Brain microvascular endothelial cell (primary cell): Measurements from ENCODE around the gene MSLN.

Source experiments
- DNase-seq: peaks from one replicate; pipeline ENCODE4 v3.0.0-alpha.2; 2020
- H3K27ac ChIP-seq: fragments of 250-450 bp; sonication (Bioruptor Pico); 2 replicates; pipeline ENCODE4 v1.5.1; 2020; ENCODE audit warnings: mild to moderate bottlenecking, moderate library complexity
- H3K27me3 ChIP-seq: fragments of 250-450 bp; sonication (Bioruptor Pico); replicated peaks from 2 replicates; pipeline ENCODE4 v1.5.1; 2020; ENCODE audit warnings: mild to moderate bottlenecking
- H3K36me3 ChIP-seq: fragments of 250-450 bp; sonication (Bioruptor Pico); replicated peaks from 2 replicates; pipeline ENCODE4 v1.5.1; 2020; ENCODE audit warnings: mild to moderate bottlenecking
- H3K4me3 ChIP-seq: 2 replicates; pipeline ENCODE4 v1.5.1; 2011; ENCODE audit warnings: low read depth, mild to moderate bottlenecking, control low read depth, low read length, moderate library complexity
- in situ Hi-C: cut with HindIII; loops from 2 replicates; pipeline ENCODE4 v1.10.0; 2017; ENCODE audit warnings: low sequenced_read_pairs, low pct_ligation_motif_present
- TF ChIP-seq, protein P1 (sequence below): IDR thresholded peaks from 2 replicates; pipeline ENCODE4 v1.5.1; 2011; ENCODE audit warnings: low read depth, mild to moderate bottlenecking, moderate library complexity, low read length, control low read depth, inconsistent platforms; ENCODE audit errors: missing control alignments

Gene MSLN

DNA sequence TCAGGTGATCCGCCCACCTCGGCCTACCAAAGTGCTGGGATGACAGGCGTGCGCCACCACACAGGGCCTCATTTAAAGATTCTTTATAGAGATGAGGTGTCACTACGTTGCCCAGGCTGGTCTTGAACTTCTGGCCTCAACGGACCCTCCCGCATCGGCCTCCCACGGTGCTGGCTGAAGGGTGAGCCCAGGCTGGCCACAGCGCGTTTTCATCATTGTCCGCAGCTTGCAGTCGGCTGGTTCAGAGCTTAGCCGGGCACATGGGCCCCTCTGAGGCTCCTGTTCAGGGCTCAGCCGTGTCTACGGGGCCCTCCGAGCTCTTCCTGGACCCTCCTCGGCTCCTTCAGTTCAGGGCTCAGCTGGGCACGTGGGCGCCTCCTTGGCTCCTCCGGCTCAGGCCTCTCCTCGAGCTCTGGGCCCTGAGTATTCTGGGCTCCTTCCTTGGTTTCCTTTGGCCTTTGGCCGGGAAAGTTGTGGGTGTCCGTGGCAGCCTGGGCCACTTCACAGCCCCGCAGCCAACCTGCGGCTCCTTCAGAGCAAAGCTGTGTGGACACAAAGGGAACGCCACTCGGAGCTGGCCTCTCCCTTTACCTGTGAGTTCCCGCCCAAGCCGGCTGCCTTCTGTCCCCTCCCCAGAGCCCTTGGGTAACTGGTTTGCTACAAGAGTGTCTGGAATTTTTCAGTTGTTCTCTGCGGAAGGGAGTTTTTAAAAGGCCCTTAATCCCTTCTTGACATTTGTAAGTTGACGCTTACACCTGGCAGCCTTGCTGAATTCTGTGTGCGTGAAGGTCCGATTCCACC is 1.2 kb upstream of the MSLN start:
- Histone ChIP-seq H3K4me3 (no peak overlapping the region), H3K27ac (no peak overlapping the region), H3K27me3 (no peaks in the 10 kb centered on the region), H3K36me3 (no peaks in the 10 kb centered on the region)
- TF ChIP-seq, protein P1, sequence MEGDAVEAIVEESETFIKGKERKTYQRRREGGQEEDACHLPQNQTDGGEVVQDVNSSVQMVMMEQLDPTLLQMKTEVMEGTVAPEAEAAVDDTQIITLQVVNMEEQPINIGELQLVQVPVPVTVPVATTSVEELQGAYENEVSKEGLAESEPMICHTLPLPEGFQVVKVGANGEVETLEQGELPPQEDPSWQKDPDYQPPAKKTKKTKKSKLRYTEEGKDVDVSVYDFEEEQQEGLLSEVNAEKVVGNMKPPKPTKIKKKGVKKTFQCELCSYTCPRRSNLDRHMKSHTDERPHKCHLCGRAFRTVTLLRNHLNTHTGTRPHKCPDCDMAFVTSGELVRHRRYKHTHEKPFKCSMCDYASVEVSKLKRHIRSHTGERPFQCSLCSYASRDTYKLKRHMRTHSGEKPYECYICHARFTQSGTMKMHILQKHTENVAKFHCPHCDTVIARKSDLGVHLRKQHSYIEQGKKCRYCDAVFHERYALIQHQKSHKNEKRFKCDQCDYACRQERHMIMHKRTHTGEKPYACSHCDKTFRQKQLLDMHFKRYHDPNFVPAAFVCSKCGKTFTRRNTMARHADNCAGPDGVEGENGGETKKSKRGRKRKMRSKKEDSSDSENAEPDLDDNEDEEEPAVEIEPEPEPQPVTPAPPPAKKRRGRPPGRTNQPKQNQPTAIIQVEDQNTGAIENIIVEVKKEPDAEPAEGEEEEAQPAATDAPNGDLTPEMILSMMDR, result no peak
- DNase-seq, result no peak
- in situ Hi-C loops, result no loop called here

DNA sequence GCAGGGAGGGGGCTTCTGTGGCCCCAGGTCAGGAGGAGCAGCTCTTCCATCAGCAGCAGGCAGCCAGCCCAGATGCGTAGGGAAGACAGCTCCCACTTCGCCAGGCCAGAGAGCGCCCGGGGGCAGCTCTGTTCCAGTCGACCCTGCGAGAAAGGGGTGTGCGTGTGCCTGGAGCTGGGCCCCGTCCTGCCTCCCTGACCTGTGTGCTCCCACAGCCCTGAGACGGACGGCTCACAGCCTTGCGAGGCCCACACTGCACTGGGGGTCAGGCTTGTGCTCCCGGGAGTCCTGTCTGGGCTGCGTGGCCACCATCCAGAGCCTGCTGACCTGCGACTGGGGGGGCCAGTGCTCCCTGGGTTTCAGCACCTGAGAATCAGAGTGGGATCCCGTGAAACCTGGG is 469 bp upstream of the MSLN start:
- Histone ChIP-seq H3K4me3 (no peak overlapping the region), H3K36me3 (no peaks in the 10 kb centered on the region), H3K27me3 (no peaks in the 10 kb centered on the region), H3K27ac (no peak overlapping the region)
- no peak for DNase-seq
- TF ChIP-seq, protein P1, result no peak
- in situ Hi-C loops, result no loop called here

DNA sequence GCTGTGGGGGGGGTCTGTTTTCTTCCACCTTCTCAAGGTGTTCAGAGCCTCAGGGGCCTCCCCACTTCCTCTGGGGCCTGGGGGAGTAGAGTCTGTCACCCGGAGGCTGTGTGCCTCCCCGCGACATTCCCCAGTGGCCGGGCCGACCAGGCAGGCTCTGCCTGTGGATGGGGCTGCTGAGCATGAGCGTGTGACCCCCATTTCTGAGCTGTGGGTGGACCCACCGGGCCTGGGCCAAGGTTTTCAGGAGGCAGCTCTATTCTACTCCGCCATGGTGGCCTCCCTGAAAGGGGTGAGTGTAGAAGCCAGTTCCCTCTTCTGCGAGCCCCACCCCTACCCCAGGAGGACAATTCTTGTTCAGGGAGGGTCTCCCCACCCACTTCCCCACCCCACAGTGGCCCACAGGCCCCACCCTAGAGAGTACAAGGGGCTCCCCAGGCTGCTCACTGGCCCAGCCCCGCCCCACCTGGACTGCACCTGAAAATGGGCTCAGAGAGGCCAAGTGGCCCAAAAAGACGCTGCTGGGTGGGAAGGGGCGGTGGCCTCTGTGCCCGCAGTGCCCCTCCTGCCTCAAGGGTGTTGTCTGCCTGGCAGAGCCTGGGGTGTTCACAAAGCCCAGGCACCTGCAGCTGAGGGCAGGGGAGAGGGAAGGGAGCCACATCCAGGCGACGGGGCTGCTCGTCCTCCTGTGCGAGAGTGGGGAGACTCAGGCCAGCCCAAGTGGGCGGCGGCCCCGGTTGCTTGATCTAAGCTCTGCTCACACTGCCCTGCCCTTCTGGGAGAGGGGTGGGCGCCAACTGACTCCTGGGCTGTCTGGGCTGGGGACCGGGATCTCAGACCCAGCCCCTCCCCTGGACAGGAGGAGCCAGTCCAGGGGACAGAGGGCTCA is 1.3 kb downstream of the MSLN start:
- no peak for DNase-seq
- TF ChIP-seq, protein P1, result no peak
- Histone ChIP-seq H3K36me3 (no peaks in the 10 kb centered on the region), H3K27me3 (no peaks in the 10 kb centered on the region), H3K4me3 (no peak overlapping the region), H3K27ac (no peak overlapping the region)
- in situ Hi-C loops, result no loop called here

DNA sequence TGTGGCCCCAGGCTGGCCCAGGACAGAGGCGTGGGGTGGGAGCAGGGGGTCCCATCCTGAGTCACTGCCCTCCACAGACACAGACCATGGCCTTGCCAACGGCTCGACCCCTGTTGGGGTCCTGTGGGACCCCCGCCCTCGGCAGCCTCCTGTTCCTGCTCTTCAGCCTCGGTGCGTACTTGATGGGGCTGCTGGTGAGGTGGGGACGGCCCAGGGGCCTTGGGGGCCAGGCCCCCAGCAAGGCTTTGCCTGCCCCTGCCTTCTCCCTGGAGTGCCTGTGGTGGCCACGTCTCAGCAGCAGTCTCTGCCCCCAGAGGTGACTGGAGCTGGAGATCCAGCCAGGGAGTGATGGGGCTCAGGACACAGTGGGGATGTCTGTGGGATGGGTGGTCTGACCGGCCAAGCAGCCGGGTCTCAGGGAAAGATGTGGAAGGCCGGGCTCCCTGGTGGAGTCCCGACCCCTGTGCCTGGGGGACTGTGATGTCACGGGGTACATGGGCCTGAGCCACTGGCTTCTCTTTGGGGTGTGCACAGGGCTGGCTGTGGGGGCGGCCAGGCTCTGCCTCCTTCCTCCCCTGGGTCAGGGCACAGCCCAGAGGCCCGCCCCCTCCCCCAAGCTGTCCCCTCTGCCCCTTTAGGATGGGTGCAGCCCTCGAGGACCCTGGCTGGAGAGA is 2.2 kb downstream of the MSLN start:
- in situ Hi-C loops, result no loop called here
- H3K4me3 ChIP-seq, result no peak overlapping the region
- no peak for DNase-seq
- TF ChIP-seq, protein P1, result no peak
- H3K27me3 ChIP-seq, result no peaks in the 10 kb centered on the region
- no peaks in the 10 kb centered on the region for H3K36me3 ChIP-seq
- H3K27ac ChIP-seq, result no peak overlapping the region

- in situ Hi-C loops, result no loop called here
- DNase-seq, result no peak
- Histone ChIP-seq H3K27ac (no peak overlapping the region), H3K4me3 (no peak overlapping the region), H3K36me3 (no peaks in the 10 kb centered on the region), H3K27me3 (no peaks in the 10 kb centered on the region)
- TF ChIP-seq, protein P1, result no peak
Measured at GRCh38 chr16:763369-764183, 3.0 kb downstream of the MSLN start.
